HG02623 (cell line): ENCODE data around the gene BCKDHA.

ENCODE experiments used
- ATAC-seq: cut with Tn5 transposase; IDR thresholded peaks from one replicate; pipeline ENCODE4 v1.9.1; 2021; ENCODE audit warnings: moderate library complexity; ENCODE audit not compliant: unreplicated experiment

Gene BCKDHA

GRCh38 chr19:41397086-41398049, at the start of gene BCKDHA, which contains the start of gene EXOSC5:
Gene BCKDHA (plus strand): TSS chr19:41397818. CDS start chr19:41397828, 10 bp downstream.
Gene EXOSC5 (minus strand): TSS chr19:41397359. CDS start chr19:41397328, 31 bp downstream.
- peak; percentile 85 for ATAC-seq

GRCh38 chr19:41350735-41351338, 46.8 kb upstream of the BCKDHA start:
- ATAC-seq: no peak

GRCh38 chr19:41351339-41352245, 46.0 kb upstream of the BCKDHA start:
- ATAC-seq: peak; percentile 31

DNA sequence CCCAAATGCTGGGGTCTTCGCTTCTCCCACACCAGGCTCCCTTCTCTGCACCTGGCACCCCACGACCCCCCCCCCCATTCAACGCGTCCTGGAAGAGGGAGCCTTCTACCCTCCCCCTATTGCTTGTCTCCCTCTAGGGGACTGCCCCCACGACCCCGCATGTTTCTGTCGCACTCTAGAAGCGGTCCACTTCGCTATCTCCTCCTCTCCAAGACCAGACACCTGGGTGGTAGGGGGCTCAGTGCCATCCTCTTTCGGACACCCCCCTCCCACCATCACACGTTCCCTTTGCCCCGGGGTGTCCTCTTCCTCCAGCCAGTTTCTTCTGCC, 45.4 kb upstream of the BCKDHA start:
- no peak for ATAC-seq

- ATAC-seq: no peak
Observed at GRCh38 chr19:41352609-41353465, 44.8 kb upstream of the BCKDHA start.

DNA sequence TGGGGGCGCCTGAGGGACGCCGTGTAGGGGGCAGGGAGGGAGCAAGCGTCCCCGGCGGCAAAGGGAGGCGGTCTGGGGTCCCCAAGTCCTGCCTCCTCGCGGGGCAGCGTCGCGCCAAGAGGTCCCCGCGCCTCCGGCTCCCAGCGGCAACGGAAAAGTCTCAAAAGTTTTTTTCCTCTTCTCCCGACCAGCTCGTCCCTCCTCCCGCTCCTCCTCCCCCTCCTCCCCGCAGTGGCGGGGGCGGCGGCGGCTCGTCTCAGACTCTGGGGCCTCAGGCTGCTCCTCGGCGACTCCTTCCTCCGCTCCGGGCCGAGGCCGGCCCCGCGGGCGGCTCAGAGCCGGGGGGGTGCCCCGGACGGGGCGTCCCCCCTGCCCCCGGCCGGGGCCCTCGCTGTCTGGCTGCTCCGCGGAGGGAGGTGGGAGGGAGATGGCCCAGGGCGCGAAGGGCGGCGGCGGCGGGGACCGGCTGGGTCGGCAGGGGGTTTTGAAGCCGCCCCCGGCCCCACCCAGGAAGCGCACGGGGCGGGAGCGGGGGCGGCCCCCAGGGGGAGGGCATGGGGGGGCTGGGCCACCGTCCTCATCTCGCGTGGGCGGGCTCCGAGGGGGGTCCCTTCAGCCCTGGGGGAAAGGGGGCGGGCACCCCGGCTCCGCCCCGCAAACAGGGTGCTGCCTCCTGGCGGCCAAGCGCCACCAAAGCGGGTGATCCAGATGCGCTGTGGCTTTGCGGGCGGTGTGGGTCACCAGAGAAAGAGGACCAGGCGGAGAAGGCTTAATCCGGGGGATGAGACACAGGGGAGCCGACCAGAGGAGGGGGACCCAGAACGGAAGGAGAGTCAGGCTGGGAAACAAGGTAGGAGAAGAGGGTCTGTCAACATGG, 43.9 kb upstream of the BCKDHA start, which contains the start of gene TGFB1:
Gene TGFB1 (minus strand): TSS at position 457 of the 877 bp plus-strand sequence. CDS start 878 bp downstream, outside the sequence.
- peak; percentile 39 for ATAC-seq

GRCh38 chr19:41354343-41354953, 43.2 kb upstream of the BCKDHA start:
- no peak for ATAC-seq

GRCh38 chr19:41355035-41355434, 42.6 kb upstream of the BCKDHA start:
- ATAC-seq: no peak

DNA sequence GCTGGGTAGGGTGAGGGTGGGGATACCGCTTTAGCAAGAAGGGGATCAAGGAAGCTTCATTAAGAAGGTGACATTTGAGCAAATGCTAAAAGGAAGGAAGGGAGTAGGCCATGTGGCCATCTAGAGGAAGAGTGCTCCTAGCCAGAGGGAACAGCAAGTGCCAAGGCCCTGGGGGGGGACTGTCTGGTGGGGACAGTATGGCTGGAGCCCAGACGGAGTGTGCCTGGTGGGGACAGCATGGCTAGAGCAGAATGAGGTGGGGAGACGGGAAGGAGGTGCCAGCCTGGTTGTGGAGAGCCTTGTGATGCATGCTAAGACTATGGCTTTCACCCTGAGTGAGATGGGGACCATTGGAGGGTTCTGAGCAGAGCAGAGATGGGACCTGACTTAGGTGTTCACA, 41.8 kb upstream of the BCKDHA start:
- no peak for ATAC-seq

DNA sequence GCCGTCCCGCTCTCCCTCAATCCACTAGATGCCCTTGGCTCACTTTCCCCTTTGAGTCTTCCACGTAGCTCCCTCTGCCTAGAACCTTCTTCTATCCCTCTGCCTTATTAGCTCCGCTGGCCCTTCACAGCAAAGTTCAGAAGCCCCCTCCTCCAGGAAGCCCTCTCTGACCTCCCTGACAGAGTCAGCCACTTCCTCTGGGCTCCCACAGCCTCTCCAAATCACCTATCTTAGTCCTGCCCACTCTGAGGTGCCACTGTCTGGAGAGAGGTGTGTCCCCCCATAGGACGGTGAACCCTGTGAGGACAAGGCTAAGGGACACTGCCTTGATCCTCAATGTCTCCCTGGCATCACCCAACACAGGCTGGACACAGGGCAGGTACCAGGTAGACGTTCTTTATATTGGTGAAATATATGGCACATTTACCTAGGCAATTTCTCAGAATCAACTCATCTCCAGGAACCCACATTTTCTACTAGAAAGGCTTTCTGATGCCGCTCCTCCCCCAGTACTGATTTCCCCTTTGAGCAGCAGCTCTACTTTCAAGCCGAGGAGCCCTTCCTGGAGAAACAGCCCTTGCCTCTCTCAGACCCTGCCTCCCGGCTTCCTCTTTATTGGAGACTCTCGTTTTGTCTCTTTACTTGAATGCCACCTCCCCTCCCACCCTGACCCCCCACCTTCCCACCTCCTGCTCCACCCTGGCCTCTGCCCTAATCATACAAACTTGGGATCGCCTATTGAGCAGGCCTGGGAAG, 40.5 kb upstream of the BCKDHA start:
- no peak for ATAC-seq

DNA sequence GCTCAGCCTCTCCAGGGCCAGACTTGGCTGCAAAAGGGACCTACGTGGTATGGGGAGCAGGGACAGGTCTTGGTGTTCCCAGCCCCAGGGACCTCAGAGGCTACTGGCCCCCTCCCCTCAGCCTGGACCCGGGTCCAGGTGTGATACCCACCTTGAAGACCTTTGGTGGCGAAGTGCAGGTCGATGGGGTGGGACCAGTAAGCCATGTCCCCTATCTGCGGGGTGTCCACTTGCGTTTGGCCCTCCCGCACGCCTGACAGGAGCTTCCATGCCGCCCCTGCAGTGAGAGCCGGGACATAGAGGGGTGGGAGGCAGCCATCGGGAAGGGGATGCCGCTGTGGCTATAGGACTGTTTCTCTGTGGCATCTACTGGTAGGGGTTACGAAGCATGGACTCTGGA, 39.9 kb upstream of the BCKDHA start:
- no peak for ATAC-seq

DNA sequence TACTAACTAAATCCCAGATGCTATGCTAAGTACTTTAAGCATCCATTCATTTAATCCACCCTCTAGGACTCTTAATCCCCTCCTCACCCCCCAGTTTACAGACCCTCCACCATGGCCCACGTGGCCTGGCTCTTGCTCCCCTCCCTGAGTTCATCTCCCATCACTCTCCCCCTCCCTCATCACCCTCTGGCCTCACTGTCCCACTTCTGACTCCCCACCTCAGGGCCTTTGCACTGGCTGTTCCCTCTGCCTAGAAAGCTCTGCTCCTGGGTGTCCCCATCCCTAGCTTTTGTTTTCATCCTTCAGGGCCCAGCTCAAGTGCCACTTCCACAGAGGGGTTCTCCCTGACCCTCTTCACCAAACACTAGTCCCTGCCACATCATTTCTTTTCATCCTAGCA, 37.9 kb upstream of the BCKDHA start:
- ATAC-seq: no peak

DNA sequence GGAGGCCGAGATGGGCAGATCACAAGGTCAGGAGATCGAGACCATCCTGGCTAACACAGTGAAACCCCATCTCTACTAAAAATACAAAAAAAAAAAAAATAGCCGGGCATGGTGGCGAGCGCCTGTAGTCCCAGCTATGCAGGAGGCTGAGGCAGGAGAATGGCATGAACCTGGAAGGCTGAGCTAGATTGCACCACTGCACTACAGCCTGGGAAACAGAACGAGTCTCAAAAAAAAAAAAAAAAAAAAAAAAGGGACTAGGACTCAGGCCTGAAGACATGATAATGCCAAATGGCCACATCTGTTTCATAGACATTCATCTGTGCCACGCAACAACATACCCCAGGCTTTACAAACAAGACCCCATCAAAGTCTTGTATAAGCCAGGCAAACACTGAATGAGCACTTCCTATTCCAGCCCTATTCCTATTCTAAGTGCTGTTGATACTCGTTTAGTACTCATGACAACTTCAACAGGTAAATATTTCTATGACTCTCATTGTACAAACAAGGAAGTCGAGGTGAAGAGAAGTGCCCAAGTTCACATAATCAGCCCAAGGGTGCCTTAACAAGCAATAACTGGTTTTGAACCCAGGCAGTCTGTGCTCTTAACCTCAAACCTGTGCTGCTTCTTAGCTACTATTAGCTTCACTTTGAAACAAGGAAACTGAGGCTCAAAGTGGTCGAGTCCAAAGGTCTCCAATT, 35.3 kb upstream of the BCKDHA start:
- ATAC-seq: no peak

DNA sequence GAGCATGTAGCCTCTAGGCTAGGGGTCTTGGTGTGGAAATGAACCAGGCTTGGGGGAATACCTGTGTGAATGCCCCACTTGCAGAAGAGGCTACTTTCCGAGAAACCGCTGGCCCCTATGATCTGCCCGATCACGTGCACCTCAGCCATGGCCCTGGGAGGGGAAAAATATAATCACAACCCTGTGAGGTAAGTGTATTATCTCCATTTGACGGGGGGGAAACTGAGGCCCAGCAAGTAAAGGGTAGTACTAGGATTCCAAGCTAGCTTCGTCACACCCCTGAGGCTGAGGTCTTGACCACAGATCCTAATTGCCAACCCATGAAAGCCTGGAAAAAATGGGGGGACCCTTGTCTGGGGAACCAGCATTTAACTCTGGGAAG, 34.3 kb upstream of the BCKDHA start:
- ATAC-seq: no peak

GRCh38 chr19:41363753-41364523, 33.7 kb upstream of the BCKDHA start, which contains the start of gene B9D2:
Gene B9D2 (minus strand): TSS chr19:41364149. CDS start chr19:41363519, 630 bp downstream.
- ATAC-seq: peak; percentile 80
